NCI-H1417 (cell line): ENCODE results near the gene MKRN2OS.
A peak's percentile ranks its signal among the peaks of the same experiment; 100 is the strongest.

ENCODE experiments used
- DNase-seq, 3 experiments: peaks; one replicate each; lab custom pipeline; 2025; lab: John Stamatoyannopoulos, UW

Gene MKRN2OS, protein sequence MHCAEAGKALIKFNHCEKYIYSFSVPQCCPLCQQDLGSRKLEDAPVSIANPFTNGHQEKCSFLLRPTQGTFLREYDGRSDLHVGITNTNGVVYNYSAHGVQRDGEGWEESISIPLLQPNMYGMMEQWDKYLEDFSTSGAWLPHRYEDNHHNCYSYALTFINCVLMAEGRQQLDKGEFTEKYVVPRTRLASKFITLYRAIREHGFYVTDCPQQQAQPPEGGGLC

DNA sequence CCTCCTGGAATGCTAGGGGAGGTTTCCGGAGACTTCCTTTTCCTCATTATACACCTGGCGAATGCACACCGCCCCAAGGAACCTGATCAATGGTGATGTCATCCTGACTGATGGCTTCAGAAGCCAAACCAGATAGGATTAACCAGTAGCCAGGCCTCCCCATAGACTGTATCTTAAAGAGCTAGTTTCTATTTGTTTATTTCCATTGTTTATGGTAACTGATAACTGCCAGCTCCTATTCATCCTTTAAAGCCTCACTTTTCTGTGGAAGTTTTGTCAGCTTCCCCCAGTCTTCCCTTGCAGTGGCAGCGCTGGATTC is at the start of gene MKRN2OS:
Gene MKRN2OS, minus strand, starts transcription at position 27 of the 319 bp plus-strand sequence. CDS start 35 bp downstream, outside the sequence.
- no peak for DNase-seq

DNA sequence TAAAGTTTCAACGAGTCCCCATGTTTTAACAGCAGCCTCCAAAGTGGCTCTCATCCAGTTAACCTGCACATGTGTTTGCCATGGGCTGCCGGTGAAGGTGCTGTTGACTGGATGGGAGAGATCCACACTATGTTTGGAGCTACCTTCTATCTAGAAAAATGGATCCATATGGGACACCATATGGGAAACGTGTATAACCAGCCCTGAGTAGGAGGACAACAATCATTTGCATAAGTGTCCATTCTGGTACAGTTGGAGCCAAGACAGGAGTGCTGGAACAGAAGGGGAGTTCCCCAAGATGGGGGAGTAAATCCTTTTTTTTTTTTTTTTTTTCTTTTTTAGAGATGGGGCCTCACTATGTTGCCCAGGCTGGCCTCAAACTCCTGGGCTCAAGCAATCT is 48.2 kb upstream of the MKRN2OS start:
- DNase-seq = no peak

DNA sequence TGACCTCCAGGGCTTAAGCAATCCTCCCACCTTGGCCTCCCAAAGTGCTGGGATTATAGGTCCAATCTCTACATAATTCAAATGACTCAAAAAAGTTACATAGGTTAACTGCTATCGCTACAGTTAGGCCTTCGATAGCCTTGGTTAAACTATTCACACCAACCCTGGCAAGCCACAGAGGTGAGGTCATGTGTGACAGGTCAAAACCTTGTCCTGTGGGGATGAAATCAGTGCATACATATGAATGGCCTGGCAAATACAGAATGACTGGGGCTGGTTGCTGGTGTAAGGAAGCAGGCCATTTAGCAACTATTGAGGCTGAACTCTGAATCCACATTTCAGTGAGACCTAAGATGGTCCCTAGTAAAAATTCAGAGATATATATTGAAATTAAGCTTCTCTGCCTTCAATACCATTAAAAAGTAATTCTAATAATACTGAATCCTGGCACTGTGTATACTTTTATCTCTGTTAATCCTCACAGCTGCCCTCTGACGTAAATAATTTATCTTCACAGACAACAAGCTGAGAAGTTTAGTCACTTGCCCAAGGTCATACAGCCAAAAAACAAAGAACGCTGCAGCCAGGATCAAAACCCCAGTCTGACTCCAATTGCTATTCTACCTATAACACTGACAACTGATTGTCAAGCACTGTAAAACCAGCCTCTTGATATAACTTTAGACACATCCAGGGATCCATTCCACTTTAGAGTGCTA is 46.9 kb upstream of the MKRN2OS start:
- DNase-seq = no peak

DNA sequence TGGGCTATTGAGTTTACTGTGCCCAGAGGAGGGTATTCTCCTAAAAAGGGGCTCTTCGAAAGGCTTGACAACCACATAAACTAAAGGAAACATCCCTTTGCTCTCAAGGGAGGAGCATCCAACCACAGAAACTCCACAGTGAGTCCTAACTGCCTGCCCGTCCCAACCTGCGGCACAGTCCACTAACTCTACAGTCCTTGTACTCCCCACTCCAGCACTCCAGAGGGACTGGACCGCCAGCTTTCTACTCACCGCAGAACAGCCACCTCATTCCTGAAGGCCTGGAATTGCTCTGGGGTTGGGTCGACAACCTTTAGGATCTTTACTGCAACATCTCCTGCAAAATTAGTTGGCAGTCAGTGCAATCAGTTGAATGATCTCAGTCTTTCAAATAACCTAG is 46.2 kb upstream of the MKRN2OS start:
- no peak for DNase-seq

DNA sequence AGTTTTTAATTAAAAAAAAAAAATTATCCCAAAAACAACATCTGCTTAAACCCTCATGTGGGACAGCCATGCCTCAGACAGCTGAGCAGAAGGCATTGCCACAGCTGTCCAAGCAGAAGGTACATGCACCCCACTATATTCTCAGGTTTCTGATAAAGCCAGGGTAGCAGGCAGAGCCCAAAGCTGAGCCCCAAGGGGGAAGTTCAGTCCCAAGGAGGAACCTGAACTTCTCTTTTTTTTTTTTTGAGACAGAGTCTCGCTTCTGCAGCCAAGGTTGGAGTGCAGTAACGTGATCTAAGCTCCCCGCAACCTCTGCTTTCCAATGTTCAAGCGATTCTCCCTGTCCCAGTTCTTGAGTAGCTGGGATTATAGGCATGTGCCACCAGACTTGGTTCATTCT is 44.8 kb upstream of the MKRN2OS start:
- no peak for DNase-seq

DNA sequence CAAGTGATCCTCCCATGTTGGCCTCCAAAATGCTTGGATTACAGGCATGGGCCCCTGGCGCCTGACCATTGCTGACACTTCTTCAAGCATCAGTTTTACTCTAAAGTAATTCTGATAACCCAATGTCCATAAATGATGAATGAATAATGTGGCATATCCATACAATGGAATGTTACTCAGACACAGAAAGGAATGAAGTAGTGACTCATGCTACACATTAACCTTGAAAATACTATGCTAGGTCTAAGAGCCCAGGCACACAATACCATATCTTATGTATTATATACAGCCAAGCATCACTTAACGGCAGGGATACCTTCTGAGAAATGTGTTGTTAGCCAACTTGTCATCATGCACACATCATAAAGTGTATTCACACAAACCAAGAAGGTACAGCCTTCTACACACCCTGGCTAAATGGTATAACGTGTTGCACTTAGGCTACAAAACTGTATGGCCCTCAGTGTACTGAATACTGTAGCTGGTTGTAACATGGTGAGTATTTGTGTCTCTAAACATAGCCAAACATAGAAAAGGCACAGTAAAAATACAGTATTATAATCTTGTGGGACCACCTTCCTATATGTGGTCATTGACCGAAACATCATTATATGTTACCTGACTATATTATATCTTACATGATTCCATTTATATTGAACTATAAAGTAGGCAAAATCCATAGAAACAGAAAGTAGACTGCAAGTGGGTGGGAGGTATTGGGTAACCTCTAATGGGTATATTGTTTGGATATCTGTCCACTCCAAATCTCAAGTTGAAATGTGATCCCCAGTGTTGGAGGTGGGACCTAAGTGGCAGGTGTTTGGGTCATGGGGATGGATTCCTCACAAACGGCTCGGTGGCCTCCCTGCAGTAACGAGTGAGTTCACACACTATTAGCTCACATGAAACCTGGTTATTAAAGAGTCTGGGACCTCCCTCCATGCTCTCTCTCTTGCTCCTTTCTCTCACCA is 43.0 kb upstream of the MKRN2OS start:
- peak; percentile 19 to 80 (median 77) for DNase-seq

DNA sequence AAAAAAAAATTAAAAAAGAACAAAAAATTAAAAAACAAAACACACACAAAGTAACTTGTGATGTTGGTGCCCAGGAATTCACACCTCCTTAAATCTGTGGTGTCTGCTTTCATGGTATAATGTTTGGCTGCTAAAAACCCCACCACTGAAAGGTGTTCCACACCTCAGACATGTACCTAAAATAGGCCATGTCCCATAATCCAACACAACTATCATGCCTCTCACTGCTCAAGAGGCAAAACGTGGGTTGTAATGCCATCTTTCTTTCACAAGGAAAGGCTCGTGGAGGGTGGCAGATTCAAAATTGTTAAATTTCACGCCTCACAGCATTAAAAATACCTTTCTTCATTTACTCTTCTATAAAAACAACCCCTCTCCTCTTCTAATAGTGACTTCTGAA is 41.1 kb upstream of the MKRN2OS start:
- no peak for DNase-seq

DNA sequence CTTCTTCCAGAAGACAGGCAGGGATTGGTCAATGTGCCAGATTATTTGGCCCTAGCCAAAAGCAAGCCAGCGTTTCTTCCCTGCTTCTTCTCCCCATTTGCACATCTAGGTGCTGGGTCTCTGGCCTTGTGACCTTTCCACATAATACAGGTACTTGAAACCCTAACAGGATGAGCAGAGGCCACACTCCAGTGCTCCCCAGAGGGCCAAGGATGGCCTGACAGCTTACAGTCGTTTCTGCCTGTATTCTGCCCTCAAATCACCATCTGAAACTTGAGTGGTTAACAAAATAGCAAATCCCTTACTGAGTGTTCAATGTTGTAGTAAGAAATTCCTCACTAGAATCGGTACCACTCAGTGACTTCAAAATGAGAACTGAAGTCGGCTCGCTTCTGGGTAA is 40.7 kb upstream of the MKRN2OS start:
- no peak for DNase-seq

DNA sequence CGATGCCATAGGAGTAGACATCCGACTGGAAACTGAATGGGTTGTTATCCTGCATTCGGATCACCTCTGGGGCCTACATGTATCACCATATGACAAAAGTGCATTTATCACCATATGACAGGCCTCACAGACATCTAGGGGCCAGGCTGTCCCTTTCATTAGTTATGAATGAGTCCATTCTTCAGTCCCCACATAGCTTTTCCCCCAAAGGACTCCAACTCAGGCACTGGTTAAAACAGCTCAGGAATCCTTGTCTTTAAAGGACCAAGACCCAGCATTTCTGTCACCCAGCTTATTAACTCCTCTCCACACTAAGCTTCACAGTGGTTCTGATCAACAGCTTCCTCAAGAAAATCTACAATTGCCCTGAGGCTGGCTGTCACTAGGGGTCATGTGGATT is 39.9 kb upstream of the MKRN2OS start:
- DNase-seq = no peak

DNA sequence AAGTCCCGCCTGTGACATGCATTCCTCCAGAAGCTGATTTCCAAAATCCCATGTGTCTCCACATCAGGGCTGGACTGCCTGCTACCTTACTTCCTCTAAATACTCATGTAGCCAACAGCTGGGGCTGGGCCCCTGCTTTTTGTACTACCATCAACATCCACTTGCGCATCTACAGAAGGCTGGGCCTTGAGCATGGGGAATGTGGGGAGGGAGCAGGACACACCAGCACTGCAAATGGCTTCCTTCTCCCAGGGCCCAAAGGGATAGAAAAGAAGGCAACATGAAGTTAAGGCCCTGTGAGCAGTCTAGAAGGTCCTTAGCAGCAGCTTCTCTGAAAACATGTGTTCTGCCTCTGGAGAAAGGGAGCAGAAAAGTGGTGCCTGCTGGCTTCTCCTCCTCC is 38.8 kb upstream of the MKRN2OS start:
- DNase-seq = no peak

DNA sequence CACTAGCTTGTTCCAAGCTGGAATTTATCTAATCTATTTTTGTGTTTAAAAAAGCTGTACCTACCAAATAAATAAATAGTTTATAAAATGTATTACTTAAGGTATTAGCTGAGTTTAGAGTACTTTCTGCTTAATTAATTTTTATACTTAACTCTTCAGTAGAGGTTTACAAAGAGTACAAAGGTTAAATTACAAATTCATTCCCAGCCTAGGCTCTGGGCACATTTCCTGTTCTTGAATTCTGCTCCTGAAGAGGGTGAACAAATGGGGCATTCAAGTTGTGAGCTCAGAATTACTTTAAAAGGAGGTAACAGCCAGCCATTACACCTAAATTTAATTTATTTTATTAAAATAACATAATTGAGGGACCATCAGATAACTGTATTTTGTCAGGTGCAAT is 38.0 kb upstream of the MKRN2OS start:
- DNase-seq = no peak

DNA sequence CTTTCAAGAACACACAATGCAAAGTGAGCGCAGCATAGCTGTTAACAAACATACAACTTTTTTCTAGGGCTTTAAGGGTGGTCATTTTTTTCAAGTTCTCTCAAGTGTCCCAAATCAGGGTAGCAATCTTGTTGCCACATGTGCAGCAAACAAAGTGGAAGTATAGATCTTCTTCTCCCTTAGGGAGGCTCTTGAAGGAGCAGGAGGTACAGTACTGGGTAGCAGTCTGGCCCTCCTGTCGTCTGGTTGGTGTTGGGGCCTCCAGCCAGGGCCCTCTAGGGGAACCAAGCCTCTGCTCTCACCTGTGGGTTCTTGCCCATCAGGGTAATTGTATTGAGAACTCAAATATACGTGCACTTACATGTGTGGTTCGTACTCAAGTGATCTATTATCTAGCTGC is 37.4 kb upstream of the MKRN2OS start:
- no peak for DNase-seq

DNA sequence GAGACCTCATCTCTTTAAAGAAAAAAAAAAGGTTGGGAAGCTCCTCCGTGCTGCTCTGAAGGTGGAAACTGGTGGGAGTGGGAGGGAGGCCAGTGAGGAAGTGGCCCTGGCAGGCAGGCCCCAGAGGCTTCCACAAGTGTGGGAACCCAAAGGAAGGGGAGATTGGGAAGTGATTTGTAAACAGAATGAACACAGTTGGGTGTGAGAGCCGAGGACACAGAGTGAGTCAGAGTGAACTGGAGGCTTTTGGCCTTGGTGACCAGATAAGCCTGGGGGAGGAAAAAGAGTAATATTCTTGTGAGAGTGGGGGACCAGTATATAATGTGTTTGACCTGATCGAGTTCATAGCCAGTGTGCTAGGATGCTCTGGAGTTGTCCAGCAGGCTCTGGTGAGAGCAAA is 34.6 kb upstream of the MKRN2OS start:
- no peak for DNase-seq

DNA sequence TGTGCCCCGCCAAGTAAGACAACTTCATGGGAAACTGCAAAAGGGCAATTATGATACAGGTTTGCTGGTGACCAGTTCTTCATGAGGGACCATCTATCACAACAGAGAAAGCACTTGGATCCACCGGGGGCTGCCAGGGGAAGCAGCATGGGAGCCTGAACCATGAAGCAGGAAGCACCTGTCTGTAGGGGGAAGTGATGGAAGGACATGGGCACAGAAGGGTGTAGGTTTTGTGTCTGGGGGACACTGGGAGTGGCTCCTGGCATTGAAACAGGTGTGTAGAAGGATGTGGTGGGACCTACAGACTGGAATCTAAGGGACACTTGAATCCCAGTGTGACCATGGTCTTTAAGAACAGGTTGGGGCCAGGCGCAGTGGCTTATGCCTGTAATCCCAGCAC is 34.2 kb upstream of the MKRN2OS start:
- no peak for DNase-seq

DNA sequence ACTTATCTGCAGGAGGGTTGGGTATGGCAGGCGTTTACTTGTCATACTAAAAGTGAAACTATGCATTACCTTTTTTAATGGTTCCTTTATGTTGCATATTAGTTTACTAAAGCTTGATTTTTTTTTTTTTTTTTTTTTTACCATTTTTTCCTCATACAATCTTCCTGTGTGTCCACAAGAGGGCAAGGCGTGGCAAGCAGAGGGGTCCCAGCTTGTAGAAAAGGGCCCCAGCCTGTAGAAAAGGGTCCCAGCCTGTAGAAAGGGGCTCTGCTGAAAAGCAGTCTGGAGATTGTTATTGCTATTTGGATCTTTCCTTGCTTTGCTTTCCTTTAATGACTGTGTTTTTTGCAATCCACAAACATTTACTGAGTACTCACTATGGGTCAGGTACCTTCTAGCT is 33.4 kb upstream of the MKRN2OS start:
- no peak for DNase-seq

DNA sequence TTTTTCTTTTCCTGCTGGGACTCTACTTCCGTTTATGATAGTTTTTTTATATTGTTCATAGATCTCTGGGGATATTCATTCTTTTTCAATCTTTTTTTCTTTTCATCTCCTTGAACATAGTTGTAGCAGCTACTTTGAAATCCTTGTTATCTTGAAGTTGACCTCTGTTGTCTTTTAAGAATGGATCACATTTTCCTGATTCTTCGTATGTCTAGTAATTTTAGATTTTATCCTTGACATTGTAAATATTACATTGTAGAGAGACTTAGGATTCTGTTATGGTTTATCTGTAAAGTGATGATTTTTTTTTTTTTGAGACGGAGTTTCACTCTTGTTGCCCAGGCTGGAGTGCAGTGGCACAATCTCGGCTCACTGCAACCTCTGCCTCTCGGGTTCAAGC is 32.1 kb upstream of the MKRN2OS start:
- no peak for DNase-seq

DNA sequence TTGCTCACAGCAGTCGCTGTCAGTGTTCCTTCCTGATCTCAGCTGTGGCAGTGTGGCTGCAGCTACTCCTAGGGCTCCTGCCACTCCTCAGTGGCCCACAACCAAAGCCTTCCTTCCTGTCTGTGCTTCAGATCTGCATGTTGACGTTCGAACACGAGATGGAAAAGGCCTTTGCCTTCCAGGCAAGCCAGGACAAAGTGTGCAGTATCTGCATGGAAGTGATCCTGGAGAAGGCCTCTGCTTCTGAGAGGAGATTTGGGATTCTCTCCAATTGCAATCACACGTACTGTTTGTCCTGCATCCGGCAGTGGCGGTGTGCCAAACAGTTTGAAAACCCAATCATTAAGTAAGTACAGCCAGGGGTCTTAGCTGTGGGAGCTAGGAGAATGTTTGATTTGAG is 29.4 kb upstream of the MKRN2OS start:
- DNase-seq = no peak

DNA sequence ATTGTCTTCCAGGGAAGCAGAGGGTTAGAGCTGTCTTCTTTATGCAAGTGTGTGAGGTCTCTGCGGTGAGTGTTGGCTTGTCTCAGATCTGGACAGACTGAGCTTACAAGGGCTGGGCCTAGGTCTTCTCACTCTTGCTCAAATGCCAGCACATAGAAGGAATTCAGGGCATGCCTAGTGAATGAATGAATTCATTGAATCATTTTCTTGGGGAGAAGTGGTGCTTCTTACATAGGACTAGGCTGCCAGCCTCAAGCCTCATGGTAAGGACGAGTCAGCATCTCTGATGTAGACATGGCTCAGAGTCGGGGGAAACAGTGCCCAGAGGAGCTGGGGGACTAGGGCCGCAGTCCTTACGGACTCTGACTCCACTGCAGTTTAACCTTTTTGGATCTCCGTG is 28.8 kb upstream of the MKRN2OS start:
- DNase-seq = no peak

DNA sequence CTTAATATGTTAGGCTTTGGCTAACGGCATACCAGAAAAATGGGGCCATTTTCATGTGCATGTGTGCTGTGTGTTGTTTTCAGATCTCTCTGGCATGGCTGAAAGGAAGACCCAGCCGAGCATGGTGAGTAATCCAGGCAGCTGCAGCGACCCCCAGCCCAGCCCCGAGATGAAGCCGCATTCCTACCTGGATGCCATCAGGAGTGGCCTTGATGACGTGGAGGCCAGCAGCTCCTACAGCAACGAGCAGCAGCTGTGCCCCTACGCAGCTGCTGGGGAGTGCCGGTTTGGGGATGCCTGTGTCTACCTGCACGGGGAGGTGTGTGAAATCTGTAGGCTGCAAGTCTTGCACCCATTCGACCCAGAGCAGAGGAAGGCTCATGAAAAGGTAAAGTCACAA is 26.7 kb upstream of the MKRN2OS start:
- DNase-seq = no peak

DNA sequence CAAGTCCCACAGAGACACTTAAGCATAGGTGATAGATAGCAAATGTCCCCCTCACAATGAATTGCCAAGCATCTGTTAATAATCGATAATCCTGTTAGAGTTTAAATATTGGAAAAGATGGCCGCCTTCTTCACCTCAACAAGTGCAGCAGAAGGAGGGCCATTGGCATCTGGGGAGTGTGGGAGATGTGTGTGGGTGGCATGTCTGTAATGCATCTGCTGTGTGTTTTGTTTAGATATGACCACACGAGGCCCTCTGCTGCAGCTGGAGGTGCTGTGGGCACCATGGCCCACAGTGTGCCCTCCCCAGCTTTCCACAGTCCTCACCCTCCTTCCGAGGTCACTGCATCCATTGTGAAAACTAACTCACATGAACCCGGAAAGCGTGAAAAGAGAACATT is 24.5 kb upstream of the MKRN2OS start:
- no peak for DNase-seq

DNA sequence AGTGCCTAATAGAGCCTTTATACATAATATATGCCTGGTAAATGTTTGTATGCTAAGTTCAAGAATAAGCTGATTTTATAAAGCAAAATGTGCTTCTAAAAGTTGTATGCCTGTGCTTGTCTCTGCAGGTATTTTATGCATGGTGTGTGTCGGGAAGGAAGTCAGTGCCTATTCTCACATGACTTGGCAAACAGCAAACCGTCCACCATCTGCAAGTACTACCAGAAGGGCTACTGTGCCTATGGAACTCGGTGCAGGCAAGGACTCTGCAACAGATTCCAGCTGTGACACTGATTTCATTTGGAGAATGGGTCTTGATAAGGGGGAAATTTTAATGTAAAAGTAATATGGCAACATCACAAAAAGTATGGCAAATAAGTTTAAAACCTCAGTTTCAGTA is 23.4 kb upstream of the MKRN2OS start:
- no peak for DNase-seq

DNA sequence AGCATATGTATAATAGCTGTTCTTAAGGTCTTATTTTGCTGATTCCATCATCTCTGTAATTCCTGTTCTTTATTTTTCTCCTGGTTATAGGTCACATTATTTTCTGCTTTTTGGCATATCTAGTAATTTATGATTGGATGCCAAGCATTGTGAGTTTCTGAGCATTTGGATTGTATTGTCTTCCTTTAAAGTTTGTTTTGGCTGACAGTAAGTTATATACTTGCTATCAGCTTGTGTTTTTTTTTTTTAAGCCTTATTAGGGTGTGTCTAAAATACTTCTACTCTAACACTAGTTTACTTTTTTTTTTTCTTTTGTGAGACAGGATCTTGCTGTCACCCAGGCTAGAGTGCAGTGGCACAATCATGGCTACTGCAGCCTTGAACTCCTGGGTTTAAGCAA is 21.7 kb upstream of the MKRN2OS start:
- no peak for DNase-seq

DNA sequence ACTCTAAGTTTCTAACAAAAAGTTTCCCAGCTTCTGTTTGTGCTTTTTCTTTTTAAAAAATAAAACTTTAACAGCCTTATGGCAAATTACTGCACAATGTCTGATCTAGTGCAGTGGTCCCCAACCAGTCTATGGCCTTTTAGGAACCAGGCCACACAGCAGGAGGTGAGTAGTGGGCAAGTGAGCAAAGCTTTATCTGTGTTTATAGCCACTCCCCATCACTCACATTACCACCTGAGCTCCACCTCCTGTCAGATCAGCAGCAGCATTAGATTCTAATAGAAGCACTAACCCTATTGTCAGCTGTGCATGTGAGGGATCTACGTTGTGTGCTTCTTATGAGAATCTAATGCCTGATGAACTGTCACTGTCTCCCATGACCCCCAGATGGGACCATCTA is 17.2 kb upstream of the MKRN2OS start:
- no peak for DNase-seq
